H1 (cell line): Measurements from ENCODE around the gene SSR2. TPM values are rescaled to one million over a fixed set of nuclear protein-coding genes. Genes with fewer than 3 reads are reported as not detected.

Experiments
- CTCF ChIA-PET: fragments of 300-600 bp; sonication (Branson Sonifier 250); formaldehyde crosslinking; loops from one replicate; lab custom pipeline; 2021; ENCODE audit not compliant: partially characterized antibody; lab: Charles Lee
- POLR2A ChIA-PET: fragments of 300-600 bp; sonication (Branson Sonifier 250); formaldehyde crosslinking; loops from one replicate; lab custom pipeline; 2021; ENCODE audit warnings: inconsistent platforms; ENCODE audit not compliant: partially characterized antibody; lab: Charles Lee
- DNase-seq, 2 experiments: peaks; one replicate each; pipeline versions ENCODE4 v3.0.0 to v3.0.0-alpha.2; 2010 to 2022; ENCODE audit warnings: low spot score in 2 of 2, low read depth in 1 of 2, mixed read lengths in 1 of 2
- FAIRE-seq: peaks from 2 replicates; lab custom pipeline; 2011; peaks lifted over from hg19 to GRCh38; lab: Jason Lieb, UNC
- H2AFZ ChIP-seq: 2 replicates; pipeline ENCODE4 v1.8.1; 2012; ENCODE audit warnings: low read length, inconsistent platforms
- H2AK5ac ChIP-seq: 2 replicates; pipeline ENCODE4 v1.6.1; 2013; ENCODE audit warnings: low read depth, low read length
- H2BK120ac ChIP-seq: replicated peaks from 2 replicates; pipeline ENCODE3; 2013; ENCODE audit warnings: low read depth, low read length, inconsistent platforms
- H2BK12ac ChIP-seq: 2 replicates; pipeline ENCODE4 v1.6.1; 2013; ENCODE audit warnings: low read depth, low read length
- H2BK15ac ChIP-seq: 2 replicates; pipeline ENCODE4 v1.6.1; 2013; ENCODE audit warnings: low read length
- H2BK20ac ChIP-seq: 2 replicates; pipeline ENCODE4 v1.6.1; 2013; ENCODE audit warnings: low read length
- H2BK5ac ChIP-seq: 2 replicates; pipeline ENCODE4 v1.6.1; 2013; ENCODE audit warnings: low read depth, low read length
- H3K14ac ChIP-seq: 2 replicates; pipeline ENCODE4 v1.6.1; 2013; ENCODE audit warnings: inconsistent platforms; ENCODE audit not compliant: insufficient read length
- H3K18ac ChIP-seq: 2 replicates; pipeline ENCODE4 v1.6.1; 2013; ENCODE audit warnings: low read length; ENCODE audit errors: extremely low read depth
- H3K23ac ChIP-seq: 2 replicates; pipeline ENCODE4 v1.6.1; 2013; ENCODE audit warnings: inconsistent platforms; ENCODE audit not compliant: insufficient read length
- H3K23me2 ChIP-seq: 2 replicates; pipeline ENCODE4 v1.6.1; 2013; ENCODE audit warnings: low read depth, low read length
- H3K27ac ChIP-seq: 2 replicates; pipeline ENCODE4 v1.6.1; 2011; ENCODE audit warnings: low read depth, low read length, inconsistent platforms
- H3K27me3 ChIP-seq, 4 experiments: replicated peaks in 1 of 4; 1 replicate in 1 of 4; 2 replicates in 3 of 4; pipeline versions ENCODE4 v1.6.1 to v1.8.1; 2011 to 2013; ENCODE audit warnings: low read length in 3 of 4, mild to moderate bottlenecking in 3 of 4, inconsistent platforms in 2 of 4, mixed read lengths in 2 of 4, moderate library complexity in 1 of 4; ENCODE audit not compliant: control insufficient read depth in 3 of 4, insufficient read depth in 3 of 4; ENCODE audit errors: extremely low read depth in 1 of 4
- H3K36me3 ChIP-seq, 4 experiments: 2 replicates each; pipeline versions ENCODE4 v1.6.1 to v1.8.1; 2011 to 2013; ENCODE audit warnings: mild to moderate bottlenecking in 4 of 4, low read length in 3 of 4, moderate library complexity in 2 of 4, control low read depth in 1 of 4, inconsistent platforms in 1 of 4; ENCODE audit not compliant: insufficient read depth in 4 of 4, control insufficient read depth in 2 of 4
- H3K4ac ChIP-seq: replicated peaks from 2 replicates; pipeline ENCODE3; 2013; ENCODE audit warnings: low read length, low read depth, mixed read lengths, inconsistent platforms; ENCODE audit not compliant: insufficient read length
- H3K4me1 ChIP-seq, 4 experiments: replicated peaks in 1 of 4; 1 replicate in 1 of 4; 2 replicates in 3 of 4; pipeline versions ENCODE4 v1.6.1 to v1.8.1; 2011 to 2013; ENCODE audit warnings: low read length in 3 of 4, inconsistent platforms in 2 of 4, mixed read lengths in 1 of 4; ENCODE audit not compliant: insufficient read depth in 4 of 4, control insufficient read depth in 3 of 4
- H3K4me2 ChIP-seq, 2 experiments: 2 replicates each; pipeline versions ENCODE4 v1.6.1 to v1.8.1; 2011 to 2013; ENCODE audit warnings: low read depth in 2 of 2, low read length in 2 of 2, control low read depth in 1 of 2, inconsistent platforms in 1 of 2, mild to moderate bottlenecking in 1 of 2; ENCODE audit not compliant: insufficient read depth in 1 of 2
- H3K4me3 ChIP-seq, 4 experiments: fragments of 200-600, 300-600 bp in 1 of 4; sonication (generic), shearing (Covaris generic), sonication (Bioruptor Twin) in 1 of 4; 2 replicates each; pipeline versions ENCODE4 v1.5.1 to v1.8.1; 2011 to 2016; ENCODE audit warnings: low read length in 4 of 4, low read depth in 3 of 4, control low read depth in 2 of 4, inconsistent platforms in 2 of 4, mild to moderate bottlenecking in 2 of 4, mixed read lengths in 1 of 4, moderate library complexity in 1 of 4; ENCODE audit not compliant: insufficient read depth in 2 of 4; ENCODE audit errors: extremely low read depth in 1 of 4
- H3K56ac ChIP-seq: replicated peaks from 2 replicates; pipeline ENCODE3; 2013; ENCODE audit warnings: low read depth, mild to moderate bottlenecking, mixed read lengths, low read length, inconsistent platforms; ENCODE audit not compliant: insufficient read length
- H3K79me1 ChIP-seq: 2 replicates; pipeline ENCODE4 v1.6.1; 2013; ENCODE audit warnings: low read depth, low read length, control low read depth
- H3K79me2 ChIP-seq, 2 experiments: 2 replicates each; pipeline versions ENCODE4 v1.6.1 to v1.8.1; 2012 to 2013; ENCODE audit warnings: low read length in 2 of 2, mild to moderate bottlenecking in 2 of 2, inconsistent platforms in 1 of 2; ENCODE audit not compliant: insufficient read depth in 2 of 2, control insufficient read depth in 1 of 2
- H3K9ac ChIP-seq, 4 experiments: replicated peaks in 1 of 4; 1 replicate in 1 of 4; 2 replicates in 3 of 4; pipeline versions ENCODE4 v1.6.1 to v1.8.1; 2011 to 2013; ENCODE audit warnings: low read depth in 3 of 4, low read length in 3 of 4, control low read depth in 2 of 4, mild to moderate bottlenecking in 2 of 4, moderate library complexity in 2 of 4, inconsistent platforms in 1 of 4; ENCODE audit errors: extremely low read depth in 1 of 4
- H3K9me3 ChIP-seq, 2 experiments: 2 replicates each; pipeline versions ENCODE4 v1.6.1 to v1.8.1; 2012 to 2013; ENCODE audit warnings: mild to moderate bottlenecking in 2 of 2, moderate library complexity in 2 of 2, control low read depth in 1 of 2, inconsistent platforms in 1 of 2, low read depth in 1 of 2, low read length in 1 of 2, mixed read lengths in 1 of 2; ENCODE audit not compliant: insufficient read depth in 2 of 2
- H4K20me1 ChIP-seq, 2 experiments: replicated peaks in 1 of 2; 2 replicates each; pipeline versions ENCODE3 to v1.8.1; 2011 to 2013; ENCODE audit warnings: inconsistent platforms in 2 of 2, low read length in 2 of 2, mild to moderate bottlenecking in 1 of 2; ENCODE audit not compliant: insufficient read depth in 2 of 2, control insufficient read depth in 1 of 2
- H4K5ac ChIP-seq: 2 replicates; pipeline ENCODE4 v1.6.1; 2013; ENCODE audit warnings: low read length, low read depth, mixed read lengths, inconsistent platforms; ENCODE audit not compliant: insufficient read length
- H4K8ac ChIP-seq: 2 replicates; pipeline ENCODE4 v1.8.0; 2013; ENCODE audit warnings: mild to moderate bottlenecking, moderate library complexity, low read length, inconsistent platforms; ENCODE audit not compliant: insufficient read depth; ENCODE audit errors: extremely low read depth
- H4K91ac ChIP-seq: replicated peaks from 2 replicates; pipeline ENCODE3; 2013; ENCODE audit warnings: low read length, mixed read lengths, inconsistent platforms; ENCODE audit not compliant: insufficient read length
- CBX8 ChIP-seq: fragments of 300-800, 300-1000 bp; sonication (generic); IDR thresholded peaks from 2 replicates; pipeline ENCODE4 v1.7.1; 2016; ENCODE audit warnings: low read depth, low read length, borderline replicate concordance
- CREB1 ChIP-seq: IDR thresholded peaks from 2 replicates; pipeline ENCODE4 v1.6.1; 2012; ENCODE audit warnings: inconsistent platforms
- KDM4A ChIP-seq: IDR thresholded peaks from one replicate; pipeline ENCODE4 v1.7.1; 2012; ENCODE audit warnings: low read depth, mild to moderate bottlenecking, moderate library complexity, low read length, inconsistent platforms; ENCODE audit not compliant: severe bottlenecking
- NANOG ChIP-seq: IDR thresholded peaks from 2 replicates; pipeline ENCODE4 v1.6.1; 2011; ENCODE audit warnings: low read length, low read depth, mild to moderate bottlenecking, inconsistent platforms; ENCODE audit not compliant: insufficient read depth, poor library complexity, severe bottlenecking
- SIX5 ChIP-seq: IDR thresholded peaks from 2 replicates; pipeline ENCODE4 v1.6.1; 2011; ENCODE audit warnings: mild to moderate bottlenecking, low read depth, low read length
- WGBS, 2 experiments: shearing (Covaris generic) in 1 of 2; methylation state at CpG; one replicate each; pipeline versions ENCODE4 v1.1.6 to v1.1.7; 2013 to 2015; ENCODE audit warnings: low lambda C conversion rate in 2 of 2, mixed read lengths in 2 of 2, inconsistent platforms in 1 of 2, low coverage in 1 of 2, missing lambda C conversion rate in 1 of 2; ENCODE audit not compliant: insufficient replicate concordance in 2 of 2, insufficient coverage in 1 of 2, insufficient read length in 1 of 2; ENCODE audit errors: extremely low coverage in 1 of 2, missing lambda C conversion rate in 1 of 2; 5-methylcytosine and 5-hydroxymethylcytosine counted together
- polyA plus RNA-seq, 7 experiments: library from polyadenylated mRNA; depleted of rRNA in 3 of 7; stranded (reverse) in 5 of 7; unstranded in 2 of 7; fragments of >200 nt in 5 of 7; fragments of 200-250 nt in 2 of 7; gene quantifications; 1 replicate in 5 of 7; 2 replicates in 1 of 7; 4 replicates in 1 of 7; pipeline versions ENCODE4 v1.2.1 to v1.2.3, GENCODE V29; 2011 to 2013; ENCODE audit warnings: missing spikeins in 2 of 7, mixed read lengths in 2 of 7
- total RNA-seq: library from RNA; stranded (reverse); fragmentation: NEBNext Ultra II Directional; extraction: Animal tissue kit (Norgen Biotek cat#: 25700); gene quantifications from 2 replicates; pipeline ENCODE4 v1.2.1, GENCODE V29; 2021

SSR2 gene
- total and polyA plus RNA-seq, 2 of the 8 experiments (the other 6 are each of a cell fraction or from before 2014, with no cell fraction given), result 190 to 648 TPM

DNA sequence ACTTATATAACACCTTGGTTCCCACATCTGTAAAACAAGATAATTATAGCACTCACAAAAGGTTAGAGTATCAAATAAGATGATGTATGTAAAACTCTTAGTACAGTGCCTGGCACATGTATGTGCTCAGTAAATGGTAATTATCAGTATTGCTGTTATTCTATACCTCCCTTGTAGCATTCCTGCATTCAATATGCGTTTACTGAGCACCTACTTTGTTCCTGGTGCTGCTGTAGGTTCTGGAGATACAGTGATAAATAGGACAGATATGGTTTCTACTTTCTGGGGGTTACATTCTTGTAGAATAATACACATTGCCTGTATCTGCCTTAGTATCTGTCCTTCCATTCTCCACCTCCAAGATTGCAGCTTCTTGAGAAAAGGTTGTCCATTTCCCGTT lies 1.2 kb upstream of the SSR2 start:
- peaks cover 5 to 15% of the 10 kb centered on the region in 2 experiments for H3K79me2 ChIP-seq
- H3K4me1 ChIP-seq, result peaks cover 0 to 5% (median 1%) of the 10 kb centered on the region in 4 experiments; a peak in 3 of 7 replicates
- H3K18ac ChIP-seq, result no peak overlapping the region
- H2AFZ ChIP-seq, result no peak overlapping the region
- peaks cover 0 to 20% (median 8%) of the 10 kb centered on the region in 4 experiments; a peak in 4 of 8 replicates for H3K36me3 ChIP-seq
- POLR2A ChIA-PET, result interaction anchor here (0.8 to 2.3 kb wide), 7 partner anchors 19 to 61 kb away, joined by 3 to 9 read pairs (median 3); partner anchors contain the start of genes MEX3A and RAB25
- CTCF ChIA-PET, result interaction anchor here (0.9 to 8.9 kb wide), 8 partner anchors 9 to 108 kb away, joined by 3 to 77 read pairs (median 6); partner anchors contain the start of gene UBQLN4
- H3K27ac ChIP-seq, result no peak overlapping the region
- H3K9me3 ChIP-seq, result no peaks in the 10 kb centered on the region
- peaks cover 0 to 2% of the 10 kb centered on the region in 2 experiments for H4K20me1 ChIP-seq
- 90% methylated on average over 2 of the region's 2 CpGs; no CpG with 5 or more reads in 1 of the 2 experiments for WGBS, 2 experiments
- 0 out of 2 replicates have a peak, but pooled peaks cover 5% of the 10 kb centered on the region for H3K79me1 ChIP-seq
- no peak overlapping the region for H4K8ac ChIP-seq
- no peak overlapping the region for H3K4me2 ChIP-seq
- no peak overlapping the region for H2BK12ac ChIP-seq
- FAIRE-seq, result no peak
- no peak overlapping the region for H3K14ac ChIP-seq
- H3K4me3 ChIP-seq, result no peak overlapping the region
- no peak overlapping the region for H3K23ac ChIP-seq
- H3K56ac ChIP-seq, result no peak overlapping the region
- DNase-seq, result no peak
- no peak overlapping the region for H2AK5ac ChIP-seq
- H2BK5ac ChIP-seq, result no peak overlapping the region
- peaks cover 0 to 4% (median under 1%) of the 10 kb centered on the region in 4 experiments; a peak in 1 of 7 replicates for H3K27me3 ChIP-seq
- H3K4ac ChIP-seq, result no peak overlapping the region
- no peak overlapping the region for H2BK15ac ChIP-seq
- H2BK120ac ChIP-seq, result no peak overlapping the region
- H4K91ac ChIP-seq, result no peak overlapping the region
- no peak overlapping the region for H2BK20ac ChIP-seq
- no peak overlapping the region for H4K5ac ChIP-seq
- peaks cover 5% of the 10 kb centered on the region; the same call in 1 of the 2 replicates for H3K23me2 ChIP-seq
- no peak overlapping the region for H3K9ac ChIP-seq
- TF ChIP-seq CBX8 (no peak), KDM4A (no peak), SIX5 (no peak), CREB1 (no peak), NANOG (no peak)
